Keratinocyte (primary cell): ENCODE measurements around the gene WDR4. TPM values are rescaled to one million over a fixed set of nuclear protein-coding genes. Genes with fewer than 3 reads are reported as not detected.
A peak's percentile ranks its signal among the peaks of the same experiment; 100 is the strongest.

Experiments used
- DNase-seq: peaks from one replicate; pipeline ENCODE4 v3.0.0-alpha.2; 2011; ENCODE audit warnings: low read depth, missing footprints, low spot score
- FAIRE-seq: peaks from 2 replicates; lab custom pipeline; 2011; peaks lifted over from hg19 to GRCh38; lab: Jason Lieb, UNC
- H2AFZ ChIP-seq: 2 replicates; pipeline ENCODE4 v1.6.0; 2012; ENCODE audit warnings: low read length, control low read depth, inconsistent platforms; ENCODE audit not compliant: control insufficient read depth
- H3K27ac ChIP-seq: 2 replicates; pipeline ENCODE4 v1.5.1; 2011; ENCODE audit warnings: low read length; ENCODE audit not compliant: control insufficient read depth, insufficient read depth
- H3K27me3 ChIP-seq: 3 replicates; pipeline ENCODE4 v1.6.0; 2011; ENCODE audit warnings: low read length; ENCODE audit not compliant: control insufficient read depth, insufficient read depth; ENCODE audit errors: extremely low read depth
- H3K36me3 ChIP-seq, 2 experiments: 2 replicates in 1 of 2; 3 replicates in 1 of 2; pipeline ENCODE4 v1.5.1; 2011; ENCODE audit warnings: low read length in 2 of 2, mild to moderate bottlenecking in 1 of 2; ENCODE audit not compliant: control insufficient read depth in 2 of 2, insufficient read depth in 2 of 2; ENCODE audit errors: extremely low read depth in 1 of 2
- H3K4me1 ChIP-seq: 3 replicates; pipeline ENCODE4 v1.5.1; 2011; ENCODE audit warnings: low read length; ENCODE audit not compliant: control insufficient read depth, insufficient read depth; ENCODE audit errors: extremely low read depth
- H3K4me2 ChIP-seq: 3 replicates; pipeline ENCODE4 v1.6.0; 2011; ENCODE audit warnings: low read depth, low read length; ENCODE audit not compliant: control insufficient read depth, insufficient read depth; ENCODE audit errors: extremely low read depth
- H3K4me3 ChIP-seq, 3 experiments: fragments of 200-600 bp in 1 of 3; sonication (generic) in 1 of 3; 2 replicates in 2 of 3; 3 replicates in 1 of 3; pipeline ENCODE4 v1.5.1; 2011 to 2016; ENCODE audit warnings: low read length in 3 of 3, mild to moderate bottlenecking in 3 of 3, control low read depth in 2 of 3, inconsistent platforms in 1 of 3, low read depth in 1 of 3, mixed read lengths in 1 of 3, mixed run types in 1 of 3, moderate library complexity in 1 of 3; ENCODE audit not compliant: control insufficient read depth in 2 of 3, insufficient read depth in 2 of 3; ENCODE audit errors: extremely low read depth in 1 of 3
- H3K79me2 ChIP-seq: 2 replicates; pipeline ENCODE4 v1.6.0; 2012; ENCODE audit warnings: low read length; ENCODE audit not compliant: control insufficient read depth, insufficient read depth
- H3K9ac ChIP-seq: 3 replicates; pipeline ENCODE4 v1.6.0; 2011; ENCODE audit warnings: low read length; ENCODE audit not compliant: control insufficient read depth, insufficient read depth; ENCODE audit errors: extremely low read depth
- H3K9me1 ChIP-seq: 3 replicates; pipeline ENCODE4 v1.6.0; 2011; ENCODE audit warnings: low read length; ENCODE audit not compliant: control insufficient read depth, insufficient read depth; ENCODE audit errors: extremely low read depth
- H3K9me3 ChIP-seq: 2 replicates; pipeline ENCODE4 v1.5.1; 2012; ENCODE audit warnings: low read depth, low read length; ENCODE audit not compliant: control insufficient read depth
- H4K20me1 ChIP-seq: 3 replicates; pipeline ENCODE4 v1.6.0; 2011; ENCODE audit warnings: low read length; ENCODE audit not compliant: control insufficient read depth, insufficient read depth; ENCODE audit errors: extremely low read depth
- EZH2 ChIP-seq: IDR thresholded peaks from one replicate; pipeline ENCODE4 v1.6.1; 2012; ENCODE audit warnings: inconsistent platforms, mild to moderate bottlenecking, low read length, moderate library complexity
- dilution Hi-C: fragments of 300-500 bp; cut with MboI; formaldehyde crosslinking; loops from one replicate; pipeline ENCODE4 v1.7.0; 2020; ENCODE audit warnings: low sequenced_read_pairs; ENCODE audit not compliant: extremely low pct_ligation_motif_present
- polyA plus RNA-seq, 5 experiments: library from polyadenylated mRNA; depleted of rRNA in 3 of 5; stranded (reverse) in 3 of 5; stranded (forward) in 1 of 5; unstranded in 1 of 5; fragments of >200 nt; gene quantifications; 1 replicate in 1 of 5; 2 replicates in 3 of 5; 3 replicates in 1 of 5; pipeline versions ENCODE4 v1.2.1 to v1.2.3, GENCODE V29; 2011 to 2012; ENCODE audit warnings: missing spikeins in 2 of 5, low read depth in 1 of 5, low replicate concordance in 1 of 5
- TF ChIP-seq, protein P1 (sequence below), 3 experiments: IDR thresholded peaks in 1 of 3; conservative IDR thresholded peaks in 1 of 3; optimal IDR thresholded peaks in 1 of 3; 2 replicates in 2 of 3; 3 replicates in 1 of 3; pipeline versions ENCODE3 to v1.5.1; 2011; ENCODE audit warnings: low read length in 3 of 3, mild to moderate bottlenecking in 3 of 3, moderate library complexity in 2 of 3, control low read depth in 1 of 3, inconsistent platforms in 1 of 3; ENCODE audit not compliant: insufficient read depth in 2 of 3; ENCODE audit errors: extremely low read depth in 1 of 3

Gene WDR4
- polyA plus RNA-seq, 1 donor (not counting 4 experiments of a cell fraction or from before 2014, with no cell fraction given), result 14.9 TPM

- no peak overlapping the region for H3K4me2 ChIP-seq
- peak; percentile 21 for DNase-seq
- dilution Hi-C loops, result no loop called here
Measured at GRCh38 chr21:42799516-42799915, 79.8 kb downstream of the WDR4 start.

More at GRCh38 chr21:42799516-42799915, 79.8 kb downstream of the WDR4 start:
- H3K9me1 ChIP-seq, result no peaks in the 10 kb centered on the region
- no peaks in the 10 kb centered on the region for H3K79me2 ChIP-seq
- H3K27ac ChIP-seq, result no peak overlapping the region
- no peak overlapping the region for H3K4me3 ChIP-seq
- H3K36me3 ChIP-seq, result no peaks in the 10 kb centered on the region
- FAIRE-seq, result no peak
- H3K9ac ChIP-seq, result no peak overlapping the region
- H2AFZ ChIP-seq, result peak overlapping the region; percentile 20
- no peak for TF ChIP-seq EZH2
- TF ChIP-seq, protein P1, sequence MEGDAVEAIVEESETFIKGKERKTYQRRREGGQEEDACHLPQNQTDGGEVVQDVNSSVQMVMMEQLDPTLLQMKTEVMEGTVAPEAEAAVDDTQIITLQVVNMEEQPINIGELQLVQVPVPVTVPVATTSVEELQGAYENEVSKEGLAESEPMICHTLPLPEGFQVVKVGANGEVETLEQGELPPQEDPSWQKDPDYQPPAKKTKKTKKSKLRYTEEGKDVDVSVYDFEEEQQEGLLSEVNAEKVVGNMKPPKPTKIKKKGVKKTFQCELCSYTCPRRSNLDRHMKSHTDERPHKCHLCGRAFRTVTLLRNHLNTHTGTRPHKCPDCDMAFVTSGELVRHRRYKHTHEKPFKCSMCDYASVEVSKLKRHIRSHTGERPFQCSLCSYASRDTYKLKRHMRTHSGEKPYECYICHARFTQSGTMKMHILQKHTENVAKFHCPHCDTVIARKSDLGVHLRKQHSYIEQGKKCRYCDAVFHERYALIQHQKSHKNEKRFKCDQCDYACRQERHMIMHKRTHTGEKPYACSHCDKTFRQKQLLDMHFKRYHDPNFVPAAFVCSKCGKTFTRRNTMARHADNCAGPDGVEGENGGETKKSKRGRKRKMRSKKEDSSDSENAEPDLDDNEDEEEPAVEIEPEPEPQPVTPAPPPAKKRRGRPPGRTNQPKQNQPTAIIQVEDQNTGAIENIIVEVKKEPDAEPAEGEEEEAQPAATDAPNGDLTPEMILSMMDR (optimal IDR thresholded peaks at IDR 0.05 in 1 of 3, IDR thresholded peaks at IDR 0.05 in 1 of 3, conservative IDR thresholded peaks at IDR 0.05 in 1 of 3; ENCODE audit: extremely low read depth in 1 of 3, insufficient read depth in 2 of 3, low read length in 3 of 3), result no peak
- no peaks in the 10 kb centered on the region for H4K20me1 ChIP-seq
- no peaks in the 10 kb centered on the region for H3K9me3 ChIP-seq
- H3K4me1 ChIP-seq, result peaks cover 11% of the 10 kb centered on the region
- H3K27me3 ChIP-seq, result no peaks in the 10 kb centered on the region

Other genes starting within 250 kb of the WDR4 start
- 0.13 to 0.37 TPM (median 0.22 TPM) in 3 replicates for gene PDE9A, start 225.9 kb downstream of the WDR4 start, polyA plus RNA-seq
- gene NDUFV3, start 13.8 kb upstream of the WDR4 start, polyA plus RNA-seq, result 26.1 to 58.2 TPM (median 28.9 TPM) in 3 replicates
- 0.03 to 0.05 TPM in 2 of 3 replicates, not detected in the other for gene ERVH48-1, start 46.1 kb upstream of the WDR4 start, polyA plus RNA-seq
- 30.7 to 38.2 TPM (median 33.3 TPM) in 3 replicates for gene PKNOX1, start 95.0 kb upstream of the WDR4 start, polyA plus RNA-seq
- gene CBS, start 196.3 kb upstream of the WDR4 start, polyA plus RNA-seq, result 6.9 to 10.6 TPM (median 7.4 TPM) in 3 replicates
- gene U2AF1, start 228.0 kb upstream of the WDR4 start, polyA plus RNA-seq, result 13.6 to 61.2 TPM (median 22.8 TPM) in 3 replicates